Right atrium auricular region (tissue), 2 donors: ENCODE results near the gene VDAC1. TPM values are rescaled to one million over a fixed set of nuclear protein-coding genes. Genes with fewer than 3 reads are reported as not detected.

Source experiments
- DNase-seq: peaks from one replicate; pipeline ENCODE4 v3.0.0-alpha.2; 2019; ENCODE audit warnings: low spot score
- H3K27ac ChIP-seq, 2 donors: fragments of 200-600 bp; sonication (generic); 1 replicate in 1 of 2; 2 replicates in 1 of 2; pipeline ENCODE4 v1.5.1; 2016 to 2019
- H3K27me3 ChIP-seq, 2 donors: fragments of 200-600 bp; sonication (generic); one replicate each; pipeline versions ENCODE4 v1.5.1 to v1.6.0; 2017 to 2019
- H3K36me3 ChIP-seq: fragments of 200-600 bp; sonication (generic); one replicate; pipeline ENCODE4 v1.5.1; 2016
- H3K4me1 ChIP-seq, 2 donors: fragments of 200-600 bp; sonication (generic); one replicate each; pipeline versions ENCODE4 v1.5.1 to v1.6.0; 2017 to 2019
- H3K4me3 ChIP-seq, 2 donors: fragments of 200-600 bp; sonication (generic); 1 replicate in 1 of 2; 2 replicates in 1 of 2; pipeline ENCODE4 v1.5.1; 2017 to 2019; ENCODE audit warnings: mild to moderate bottlenecking in 1 of 2, moderate library complexity in 1 of 2
- H3K9me3 ChIP-seq, 2 donors: fragments of 200-600 bp; sonication (generic); one replicate each; pipeline ENCODE4 v1.5.1; 2019
- CTCF ChIP-seq, 2 donors: fragments of 200-600 bp; sonication (generic); IDR thresholded peaks; one replicate each; pipeline ENCODE4 v1.5.1; 2019; ENCODE audit warnings: antibody characterized with exemption in 2 of 2
- total RNA-seq, 2 donors: library from RNA; depleted of rRNA; stranded (reverse); fragments of >200 nt; gene quantifications; one replicate each; pipeline ENCODE4 v1.1.0, GENCODE V29; 2016

Gene VDAC1
- total RNA-seq, 2 donors from 2014 or later = 263 to 394 TPM

DNA sequence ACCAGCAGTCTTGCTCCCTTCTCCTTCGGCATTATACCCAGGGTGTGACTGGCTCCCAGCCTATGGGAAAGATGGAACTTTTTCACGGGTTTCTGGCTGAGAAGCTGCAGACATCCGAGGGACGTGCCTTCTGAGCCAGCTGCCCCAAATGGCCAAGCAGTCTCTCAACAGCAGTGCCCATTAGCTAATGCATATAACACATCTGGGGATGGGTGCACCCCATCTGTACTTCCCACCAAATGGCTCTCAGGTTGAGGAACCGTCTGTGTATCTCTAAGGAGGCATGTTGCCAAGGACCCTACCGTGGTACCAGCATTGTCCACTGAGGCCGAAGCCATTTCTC lies 61.3 kb downstream of the VDAC1 start:
- H3K36me3 ChIP-seq = no peaks in the 10 kb centered on the region
- TF ChIP-seq CTCF (IDR thresholded peaks at IDR 0.05) = no peak
- no peaks in the 10 kb centered on the region for H3K27me3 ChIP-seq
- DNase-seq = no peak
- no peak overlapping the region for H3K27ac ChIP-seq
- peaks cover 0 to 6% of the 10 kb centered on the region in 2 donors for H3K4me1 ChIP-seq
- no peaks in the 10 kb centered on the region for H3K9me3 ChIP-seq
- no peak overlapping the region for H3K4me3 ChIP-seq

- no peak overlapping the region for H3K27ac ChIP-seq
- no peak overlapping the region for H3K4me3 ChIP-seq
- peaks cover 0 to 6% of the 10 kb centered on the region in 2 donors for H3K4me1 ChIP-seq
- no peak for TF ChIP-seq CTCF (IDR thresholded peaks at IDR 0.05)
- H3K27me3 ChIP-seq = no peaks in the 10 kb centered on the region
- no peaks in the 10 kb centered on the region for H3K9me3 ChIP-seq
- H3K36me3 ChIP-seq = no peaks in the 10 kb centered on the region
- DNase-seq = no peak
These were observed 61.9 kb downstream of the VDAC1 start for GRCh38 chr5:133942614-133943474.

GRCh38 chr5:133941456-133942196 lies 63.1 kb downstream of the VDAC1 start:
- no peaks in the 10 kb centered on the region for H3K36me3 ChIP-seq
- H3K4me1 ChIP-seq = peaks cover 0 to 6% of the 10 kb centered on the region in 2 donors
- H3K27me3 ChIP-seq = no peaks in the 10 kb centered on the region
- no peak for TF ChIP-seq CTCF (IDR thresholded peaks at IDR 0.05)
- H3K27ac ChIP-seq = no peak overlapping the region
- H3K4me3 ChIP-seq = no peak overlapping the region
- DNase-seq = peak; percentile 21
- H3K9me3 ChIP-seq = no peaks in the 10 kb centered on the region

GRCh38 chr5:133939668-133940067 lies 65.1 kb downstream of the VDAC1 start:
- Histone ChIP-seq H3K9me3 (no peaks in the 10 kb centered on the region), H3K4me1 (peaks cover 0 to 13% of the 10 kb centered on the region in 2 donors), H3K27me3 (no peaks in the 10 kb centered on the region), H3K27ac (no peak overlapping the region), H3K36me3 (no peaks in the 10 kb centered on the region), H3K4me3 (no peak overlapping the region)
- TF ChIP-seq CTCF (IDR thresholded peaks at IDR 0.05) = no peak
- no peak for DNase-seq

DNA sequence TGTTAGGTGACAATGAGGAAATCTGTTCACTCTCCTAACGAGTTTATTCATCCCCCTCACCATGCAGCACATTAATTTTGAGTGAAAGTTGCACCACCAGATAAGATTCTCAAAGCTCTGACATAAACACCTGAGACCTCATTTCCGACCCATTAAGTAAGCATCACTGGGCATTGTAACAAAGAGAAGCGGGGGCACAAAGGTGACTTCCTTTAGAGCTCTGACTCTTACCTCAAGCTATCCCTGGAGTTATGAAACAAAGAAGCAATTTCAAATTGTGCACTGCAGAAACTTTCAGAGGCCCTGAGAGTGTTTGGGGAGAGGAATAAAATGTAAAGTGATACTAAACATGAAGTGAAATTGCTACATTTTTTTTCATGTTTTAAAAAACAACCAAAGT lies 65.8 kb downstream of the VDAC1 start:
- Histone ChIP-seq H3K27ac (no peak overlapping the region), H3K9me3 (no peaks in the 10 kb centered on the region), H3K4me3 (no peak overlapping the region), H3K36me3 (no peaks in the 10 kb centered on the region), H3K27me3 (no peaks in the 10 kb centered on the region), H3K4me1 (peaks cover 0 to 13% of the 10 kb centered on the region in 2 donors)
- DNase-seq = no peak
- TF ChIP-seq CTCF (IDR thresholded peaks at IDR 0.05) = no peak
